Measurements from ENCODE around the gene RHOT2.

RHOT2 gene

GRCh38 chr16:625117-625976, 42.6 kb upstream of the RHOT2 start:
- no peak overlapping the region for H3K4me3 ChIP-seq (ENCODE audit: low read depth, low read length)

GRCh38 chr16:625977-626765, 41.8 kb upstream of the RHOT2 start:
- H3K4me3 ChIP-seq (ENCODE audit: low read depth, low read length): no peak overlapping the region
- no peak for TF ChIP-seq CTCF (IDR thresholded peaks at IDR 0.05; ENCODE audit: borderline replicate concordance, insufficient read depth, low read depth, low read length)

More at GRCh38 chr16:625117-625976, 42.6 kb upstream of the RHOT2 start:
- no peak for TF ChIP-seq CTCF (IDR thresholded peaks at IDR 0.05; ENCODE audit: borderline replicate concordance, insufficient read depth, low read depth, low read length)

- TF ChIP-seq CTCF (IDR thresholded peaks at IDR 0.05; ENCODE audit: borderline replicate concordance, insufficient read depth, low read depth, low read length): no peak
- no peak overlapping the region for H3K4me3 ChIP-seq (ENCODE audit: low read depth, low read length)
Observed at GRCh38 chr16:626787-627453, 41.0 kb upstream of the RHOT2 start.

- TF ChIP-seq CTCF (IDR thresholded peaks at IDR 0.05; ENCODE audit: borderline replicate concordance, insufficient read depth, low read depth, low read length): no peak
- no peak overlapping the region for H3K4me3 ChIP-seq (ENCODE audit: low read depth, low read length)
Observed at GRCh38 chr16:627454-628239, 40.3 kb upstream of the RHOT2 start.

- no peak for TF ChIP-seq CTCF (IDR thresholded peaks at IDR 0.05; ENCODE audit: borderline replicate concordance, insufficient read depth, low read depth, low read length)
- H3K4me3 ChIP-seq (ENCODE audit: low read depth, low read length): no peak overlapping the region
Observed at GRCh38 chr16:628321-629061, 39.4 kb upstream of the RHOT2 start.

Measured in GM12875 (cell line).